Stimulated activated CD8-positive, alpha-beta memory T cell treated with anti-CD3 and anti-CD28 coated beads, Interleukin-15, amount 100 ng/mL, for 24 hours (primary cell): Measurements from ENCODE around the gene HECW1.
"Not testable (repeated sequence)": the region's sequence is repeated elsewhere in the genome, so short reads cannot be mapped to it uniquely, and the experiment has no call there.

Source experiments
- DNase-seq: peaks from one replicate; pipeline ENCODE4 v3.0.0-alpha.2; 2020; ENCODE audit warnings: low read depth

Gene HECW1

GRCh38 chr7:43311052-43311451 is 198.6 kb downstream of the HECW1 start:
- DNase-seq: no peak

- DNase-seq: no peak
Observed at GRCh38 chr7:43311694-43312093, 199.2 kb downstream of the HECW1 start.

- DNase-seq: no peak
Observed at GRCh38 chr7:43313628-43314378, 201.4 kb downstream of the HECW1 start.

GRCh38 chr7:43314379-43315158 is 202.1 kb downstream of the HECW1 start:
- DNase-seq: no peak

- DNase-seq: no peak
Observed at GRCh38 chr7:43317075-43317474, 204.6 kb downstream of the HECW1 start.

GRCh38 chr7:43318188-43318770 is 205.8 kb downstream of the HECW1 start:
- DNase-seq: no peak

- no peak for DNase-seq
Observed at GRCh38 chr7:43325595-43325994, 213.1 kb downstream of the HECW1 start.

- no peak for DNase-seq
Observed at GRCh38 chr7:43328336-43328735, 215.9 kb downstream of the HECW1 start.

- no peak for DNase-seq
Observed at GRCh38 chr7:43328785-43329380, 216.4 kb downstream of the HECW1 start.

GRCh38 chr7:43332193-43332796 is 219.8 kb downstream of the HECW1 start:
- DNase-seq: no peak

GRCh38 chr7:43337191-43337590 is 224.7 kb downstream of the HECW1 start:
- no peak for DNase-seq

GRCh38 chr7:43337811-43338210 is 225.4 kb downstream of the HECW1 start:
- no peak for DNase-seq

- no peak for DNase-seq
Observed at GRCh38 chr7:43341132-43341531, 228.7 kb downstream of the HECW1 start.

GRCh38 chr7:43343417-43343816 is 231.0 kb downstream of the HECW1 start:
- not testable (repeated sequence) for DNase-seq

GRCh38 chr7:43345696-43346095 is 233.2 kb downstream of the HECW1 start:
- DNase-seq: not testable (repeated sequence)

GRCh38 chr7:43351683-43352082 is 239.2 kb downstream of the HECW1 start:
- DNase-seq: no peak

GRCh38 chr7:43353902-43354301 is 241.5 kb downstream of the HECW1 start:
- DNase-seq: no peak

GRCh38 chr7:43362652-43363034 is 250.2 kb downstream of the HECW1 start:
- DNase-seq: no peak

GRCh38 chr7:43363035-43363791 is 250.8 kb downstream of the HECW1 start:
- DNase-seq: no peak

- no peak for DNase-seq
Observed at GRCh38 chr7:43364391-43364790, 251.9 kb downstream of the HECW1 start.

- DNase-seq: no peak
Observed at GRCh38 chr7:43372676-43373355, 260.4 kb downstream of the HECW1 start.
